RKO (cell line): ENCODE measurements around the gene ELAVL3.
A peak's percentile ranks its signal among the peaks of the same experiment; 100 is the strongest.
"Not testable (repeated sequence)": the region's sequence is repeated elsewhere in the genome, so short reads cannot be mapped to it uniquely, and the experiment has no call there.

Experiments used
- DNase-seq: peaks from one replicate; pipeline ENCODE4 v3.0.0-alpha.2; 2016; ENCODE audit warnings: low spot score

ELAVL3 gene

DNA sequence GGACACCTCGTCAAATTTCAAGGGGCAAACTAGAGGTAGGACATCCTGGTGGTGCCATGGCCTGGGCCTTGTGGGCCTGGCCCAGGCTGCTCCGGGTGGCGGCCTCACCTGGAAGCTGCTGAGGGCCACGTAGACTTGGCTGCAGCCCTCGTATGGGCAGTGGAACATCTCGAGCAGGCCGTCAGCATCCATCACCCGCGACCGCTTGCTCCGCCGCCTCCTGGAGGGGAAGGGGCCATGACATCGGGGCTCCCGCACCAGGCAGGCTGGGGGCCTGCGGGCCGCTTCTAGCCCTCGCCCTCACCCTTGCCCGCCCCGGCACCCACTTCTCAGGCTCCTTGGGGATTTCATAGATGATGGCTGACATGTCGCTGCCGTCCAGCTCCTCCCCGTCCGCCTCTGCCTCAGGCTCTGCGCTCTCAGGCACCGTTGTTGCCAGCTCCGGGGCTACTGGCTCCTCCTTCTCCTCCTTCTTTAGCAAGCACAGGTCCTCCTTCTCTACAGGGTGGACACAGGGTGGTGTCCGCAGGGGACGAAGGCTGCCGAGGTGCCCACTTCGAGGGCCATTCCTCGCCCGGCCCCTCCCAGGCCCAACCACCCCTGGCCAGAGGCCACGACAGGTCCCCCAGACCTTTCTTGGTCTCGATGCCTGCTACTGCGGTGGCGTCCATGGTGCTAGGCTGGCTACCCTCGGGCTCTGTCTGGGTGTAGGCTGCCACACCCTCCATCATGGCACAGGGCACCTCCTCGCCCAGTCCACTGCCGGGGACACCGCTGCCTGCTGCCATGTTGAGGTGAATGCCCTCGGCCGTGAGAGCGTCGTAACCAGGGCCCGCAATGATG is 6.0 kb upstream of the ELAVL3 start:
- no peak for DNase-seq

DNA sequence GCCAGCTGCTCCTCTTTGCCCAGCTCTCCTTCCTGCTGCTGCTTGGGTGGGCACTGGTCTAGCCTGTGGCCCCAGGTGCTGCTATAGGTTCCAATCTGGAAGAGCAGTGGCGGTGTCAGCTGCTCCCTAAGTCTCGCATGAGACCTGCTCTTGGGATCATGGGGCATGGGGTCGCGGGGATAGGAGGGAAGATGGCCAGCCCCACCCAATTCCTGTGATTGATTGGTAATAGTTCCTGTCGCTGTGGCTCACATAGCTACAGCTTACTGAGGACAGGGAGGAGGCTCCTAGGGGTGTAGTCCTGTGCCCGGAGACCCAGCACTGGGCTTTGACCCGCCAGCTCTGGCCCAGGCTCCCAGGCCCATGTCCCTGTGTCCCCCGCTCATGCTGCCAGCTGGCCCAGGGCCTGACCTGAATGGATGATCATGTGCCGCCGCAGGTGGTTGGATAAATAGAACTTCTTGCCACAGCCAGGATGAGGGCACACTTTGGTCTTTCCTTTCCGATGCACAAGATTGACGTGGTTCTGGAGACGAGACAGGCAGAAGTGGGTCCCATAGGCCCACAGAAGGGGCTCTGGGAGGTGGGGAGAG is 4.5 kb upstream of the ELAVL3 start:
- DNase-seq, result no peak

DNA sequence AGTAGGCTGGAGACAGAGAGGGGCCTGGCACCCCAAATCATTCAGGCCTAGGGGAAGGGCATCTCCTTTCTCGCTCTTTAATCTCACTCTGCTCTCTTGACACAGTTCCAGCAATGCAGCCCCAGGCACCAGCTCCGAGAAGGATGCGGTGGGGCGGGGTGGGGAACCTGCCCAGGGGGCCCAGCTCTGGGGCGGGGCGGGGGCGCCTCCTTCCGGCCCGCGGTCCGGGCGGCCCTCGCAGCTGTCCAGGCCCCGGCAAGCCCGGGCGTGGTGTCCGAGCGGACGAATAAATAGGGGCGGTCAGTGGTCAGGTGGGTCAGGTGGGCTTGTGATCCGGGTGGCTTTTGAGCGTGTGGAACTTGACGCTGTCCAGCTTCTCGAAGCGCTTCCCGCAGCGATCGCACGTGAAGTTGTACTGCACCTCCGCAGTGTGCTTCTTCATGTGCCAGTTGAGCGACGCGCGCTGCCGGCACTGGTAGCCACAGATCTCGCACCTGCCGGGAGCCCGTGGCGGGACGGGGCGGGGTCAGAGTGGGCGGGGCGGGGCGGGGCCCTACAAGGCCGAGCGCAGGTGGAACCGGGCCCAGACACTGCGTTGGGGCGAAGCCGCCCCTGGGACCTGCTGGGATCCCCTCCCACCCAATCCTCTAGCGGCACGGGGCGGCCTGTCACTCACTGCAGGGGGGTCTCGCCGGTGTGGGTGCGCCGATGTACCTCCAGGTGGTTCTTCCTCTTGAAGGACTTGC is 2.7 kb upstream of the ELAVL3 start:
- no peak for DNase-seq

- peak; percentile 73 for DNase-seq
Observed at GRCh38 chr19:11482384-11483050, 1.7 kb upstream of the ELAVL3 start.

- no peak for DNase-seq
Observed at GRCh38 chr19:11481534-11482383, 913 bp upstream of the ELAVL3 start.

GRCh38 chr19:11479898-11480714 is 740 bp downstream of the ELAVL3 start:
- no peak for DNase-seq

GRCh38 chr19:11479090-11479897 is 1.6 kb downstream of the ELAVL3 start:
- DNase-seq, result peak; percentile 78

DNA sequence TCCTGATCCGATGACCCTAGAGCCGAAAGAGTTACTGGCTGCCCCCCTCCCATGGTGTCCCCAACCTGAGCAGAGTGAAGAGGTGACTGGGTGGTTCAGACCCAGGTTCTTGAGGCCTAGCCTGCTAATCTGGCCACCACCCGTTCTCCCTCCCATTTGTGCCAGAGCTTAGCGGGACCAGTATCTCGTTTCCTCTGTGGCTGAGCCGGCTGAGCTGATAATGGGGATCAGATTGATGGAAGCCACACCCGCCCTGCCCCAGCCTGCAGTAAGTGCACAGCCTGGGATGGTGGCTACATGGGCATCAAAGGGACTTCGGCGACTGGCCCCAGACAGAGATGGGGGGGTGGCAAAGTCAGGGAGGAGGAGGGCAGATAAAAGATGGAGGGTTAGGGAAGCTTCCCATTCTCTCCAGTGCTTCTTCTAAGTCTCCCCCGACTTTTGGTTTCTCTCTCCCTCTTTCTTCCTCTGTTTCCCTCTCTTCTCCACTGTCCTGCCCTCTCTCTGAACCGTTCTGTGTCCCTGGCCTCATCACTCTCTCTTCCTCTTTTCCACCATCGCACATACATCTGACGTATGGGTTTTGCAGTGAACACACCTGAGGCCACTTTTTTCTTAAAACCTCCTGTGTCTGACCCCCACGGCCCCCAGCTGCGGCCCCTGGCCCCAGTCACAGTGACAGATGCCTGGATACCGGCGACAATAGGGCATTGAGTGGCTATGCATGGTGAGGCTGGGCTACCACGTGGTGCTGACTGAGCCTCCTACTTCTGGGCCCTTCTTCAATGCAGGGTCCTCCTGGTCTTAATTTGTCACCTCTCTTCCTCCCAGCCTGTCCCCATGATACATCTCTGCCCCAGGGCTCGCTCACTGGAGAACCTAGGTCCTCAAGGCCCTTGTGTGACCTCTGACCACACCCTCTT is 2.4 kb downstream of the ELAVL3 start:
- no peak for DNase-seq

GRCh38 chr19:11475861-11476260 is 5.0 kb downstream of the ELAVL3 start:
- no peak for DNase-seq

GRCh38 chr19:11475343-11475742 is 5.5 kb downstream of the ELAVL3 start:
- not testable (repeated sequence) for DNase-seq

DNA sequence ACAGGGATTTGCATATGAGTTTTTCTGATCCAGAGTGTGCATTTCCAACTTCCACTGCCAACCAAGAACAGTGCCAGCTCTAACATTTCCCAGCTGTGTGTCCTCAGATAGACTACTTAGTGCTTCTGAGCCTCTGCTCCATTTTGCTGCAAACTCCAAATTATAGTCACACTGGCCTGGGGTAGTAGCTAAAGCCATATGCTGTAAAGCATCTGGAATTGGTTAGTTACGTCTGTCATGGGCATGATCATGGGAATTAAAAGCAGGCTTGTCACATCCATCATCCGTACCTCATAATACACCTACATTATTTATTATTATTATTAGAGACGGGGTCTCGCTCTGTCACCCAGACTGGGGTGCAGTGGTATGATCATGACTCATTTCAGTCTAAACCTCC is 7.1 kb downstream of the ELAVL3 start:
- DNase-seq, result no peak

DNA sequence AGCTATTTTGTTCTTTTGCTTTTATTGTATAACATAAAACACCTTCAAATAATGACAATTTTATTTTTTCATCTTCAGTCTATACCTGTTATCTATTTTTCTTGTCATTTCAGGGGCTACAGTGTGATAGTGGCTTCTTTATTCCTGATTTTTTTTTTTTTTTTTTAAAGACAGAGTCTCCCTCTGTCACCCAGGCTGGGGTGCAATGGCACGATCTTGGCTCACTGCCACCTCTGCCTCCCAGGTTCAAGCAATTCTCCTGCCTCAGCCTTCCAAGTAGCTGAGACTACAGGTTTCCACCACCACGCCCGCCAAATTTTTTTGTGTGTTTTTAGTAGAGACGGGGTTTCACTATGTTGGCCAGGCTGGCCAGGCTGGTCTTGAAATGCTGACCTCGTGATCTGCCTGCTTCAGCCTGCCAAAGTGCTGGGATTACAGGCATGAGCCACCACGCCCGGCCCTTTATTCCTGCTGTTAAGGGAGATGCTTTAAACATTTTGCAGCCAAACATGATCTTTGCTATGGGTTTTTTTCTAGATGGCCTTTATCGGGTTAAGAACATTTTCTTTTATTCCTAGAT is 12.5 kb downstream of the ELAVL3 start:
- DNase-seq, result not testable (repeated sequence)

DNA sequence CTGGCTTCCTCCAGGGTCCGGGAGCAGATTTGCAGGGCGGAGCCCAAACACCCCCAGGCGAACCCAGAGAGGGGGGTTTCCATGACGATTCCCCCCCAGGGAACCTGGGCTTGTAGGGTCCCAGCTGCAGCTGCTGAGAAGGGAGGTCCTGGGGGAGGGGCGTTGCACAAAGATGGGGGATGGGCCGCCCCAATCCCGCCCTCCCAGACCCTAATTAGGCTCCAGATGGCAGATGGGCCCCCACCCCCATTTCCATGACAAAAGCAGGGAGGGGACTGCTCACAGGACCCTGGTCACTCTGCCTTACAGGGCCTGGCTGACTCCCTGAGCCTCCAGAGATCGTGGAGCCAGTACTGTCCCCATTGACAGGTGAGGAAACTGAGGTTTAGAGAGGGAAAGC is 15.2 kb downstream of the ELAVL3 start:
- DNase-seq, result no peak

DNA sequence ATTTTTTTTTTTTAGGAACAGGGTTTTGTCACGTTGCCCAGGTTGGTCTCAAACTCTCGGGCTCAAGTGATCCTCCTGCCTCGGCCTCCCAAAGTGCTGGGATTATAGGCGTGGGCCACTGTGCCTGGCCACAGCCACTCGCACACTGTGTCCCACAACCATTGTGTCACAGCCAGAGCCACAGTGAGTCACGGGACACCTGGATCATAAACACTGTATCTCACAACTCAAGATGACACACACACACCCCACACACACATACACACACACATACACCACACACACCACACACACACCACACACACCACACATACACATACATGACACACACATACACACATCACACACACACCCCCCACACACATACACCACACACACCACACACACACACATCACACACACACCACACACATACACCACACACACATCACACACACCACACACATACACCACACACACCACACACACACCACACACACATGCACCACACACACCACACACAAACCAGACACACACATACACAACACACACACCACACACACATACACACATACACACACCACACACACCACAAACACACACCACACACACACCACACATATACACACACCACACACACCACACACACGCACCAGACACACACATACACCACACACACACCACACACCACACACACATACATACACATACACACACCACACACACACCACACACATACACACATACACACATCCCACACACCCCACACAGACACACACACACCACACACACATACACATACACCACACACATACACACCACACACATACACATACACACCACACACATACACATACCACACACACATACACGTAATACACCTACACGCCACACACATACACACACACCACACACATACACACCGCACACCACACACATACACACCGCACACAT is 16.2 kb downstream of the ELAVL3 start:
- DNase-seq, result no peak

DNA sequence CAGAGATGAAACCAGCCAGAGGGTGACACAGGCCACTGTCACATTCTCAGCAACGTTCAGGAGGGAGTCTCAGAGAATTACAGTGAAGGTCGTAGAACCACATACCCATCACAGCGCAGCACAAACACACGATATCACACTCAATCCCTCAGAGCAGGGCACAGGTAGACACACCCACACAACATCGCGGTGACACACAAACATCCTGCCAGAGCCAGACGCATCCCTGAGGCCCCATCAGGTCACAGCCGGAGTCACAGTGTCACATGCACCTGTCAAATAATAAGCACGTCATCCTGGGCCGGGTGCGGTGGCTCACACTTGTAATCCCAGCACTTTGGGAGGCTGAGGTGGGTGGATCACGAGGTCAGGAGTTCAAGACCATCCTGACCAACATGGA is 17.5 kb downstream of the ELAVL3 start:
- no peak for DNase-seq

DNA sequence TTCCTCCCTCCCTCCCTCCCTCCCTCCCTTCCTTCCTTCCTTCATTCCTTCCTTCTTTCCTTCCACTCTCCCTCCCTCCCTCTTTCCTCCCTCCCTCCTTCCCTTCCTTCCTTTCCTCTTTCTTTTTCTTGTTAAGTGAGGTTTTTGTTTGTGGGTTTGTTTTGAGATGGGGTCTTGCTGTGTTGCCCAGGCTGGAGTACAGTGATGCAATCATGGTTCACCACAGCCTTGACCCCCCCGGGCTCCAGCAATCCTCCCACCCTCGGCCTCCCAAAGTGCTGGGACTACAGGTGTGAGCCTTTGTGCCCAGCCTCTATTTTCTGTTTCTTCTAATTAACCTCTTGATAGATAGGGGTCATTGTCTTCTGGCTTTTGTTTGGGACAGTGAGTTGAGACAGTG is 19.4 kb downstream of the ELAVL3 start:
- DNase-seq, result no peak

GRCh38 chr19:11460207-11460606 is 20.6 kb downstream of the ELAVL3 start:
- DNase-seq, result no peak
